Measurements from ENCODE around the gene EFS.
"Not testable (repeated sequence)": the region's sequence is repeated elsewhere in the genome, so short reads cannot be mapped to it uniquely, and the experiment has no call there.

The EFS gene

DNA sequence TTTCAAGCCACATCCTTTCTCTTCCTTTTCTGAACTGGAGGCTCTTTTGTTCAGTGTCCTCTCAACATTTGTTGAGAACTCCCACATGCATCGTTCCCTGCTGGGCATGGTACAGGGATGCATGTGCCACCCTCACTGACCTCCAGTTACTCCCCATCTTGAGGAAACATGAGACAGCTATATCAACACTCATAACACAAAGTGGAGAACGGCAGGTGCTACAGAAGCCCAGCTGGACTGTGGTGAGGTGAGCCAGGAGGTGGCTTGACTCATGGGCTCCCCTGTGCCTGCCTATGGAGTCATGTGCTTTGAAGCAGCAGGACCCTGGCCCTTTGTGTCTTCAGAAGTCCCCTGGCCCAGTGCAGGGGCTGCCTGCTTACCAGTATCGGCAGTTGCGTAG is 33.4 kb upstream of the EFS start:
- DNase-seq: peak; percentile 100

DNA sequence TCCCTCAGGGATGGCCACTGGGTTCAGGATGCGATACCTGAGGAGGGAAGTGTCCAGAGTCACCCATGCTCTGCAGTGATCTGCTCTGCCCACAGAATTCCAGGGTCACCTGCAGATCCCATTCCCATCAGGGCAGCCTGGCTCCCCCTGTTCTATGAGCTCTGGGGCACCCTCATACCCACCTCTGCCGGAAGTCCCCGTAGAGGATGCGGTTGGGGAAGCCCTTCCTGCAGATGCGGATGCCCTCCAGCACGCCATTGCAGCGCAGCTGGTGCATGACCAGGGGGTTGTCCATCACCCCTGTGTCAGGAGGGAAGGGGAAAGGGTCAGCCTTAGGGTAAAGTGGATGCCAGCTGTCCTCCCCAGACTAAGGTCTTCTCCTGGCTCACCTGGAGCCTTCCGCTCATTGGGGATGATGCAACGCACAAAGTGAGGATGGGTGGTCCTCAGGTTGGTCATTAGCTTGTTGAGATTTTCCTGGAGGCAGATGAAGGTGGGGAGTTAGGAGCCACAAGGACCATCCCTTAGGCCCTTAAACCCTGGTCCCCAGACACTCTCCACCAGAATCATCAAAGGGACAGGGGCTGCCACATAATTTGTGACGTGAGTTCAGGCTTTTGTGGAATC is 31.9 kb upstream of the EFS start:
- DNase-seq: no peak

DNA sequence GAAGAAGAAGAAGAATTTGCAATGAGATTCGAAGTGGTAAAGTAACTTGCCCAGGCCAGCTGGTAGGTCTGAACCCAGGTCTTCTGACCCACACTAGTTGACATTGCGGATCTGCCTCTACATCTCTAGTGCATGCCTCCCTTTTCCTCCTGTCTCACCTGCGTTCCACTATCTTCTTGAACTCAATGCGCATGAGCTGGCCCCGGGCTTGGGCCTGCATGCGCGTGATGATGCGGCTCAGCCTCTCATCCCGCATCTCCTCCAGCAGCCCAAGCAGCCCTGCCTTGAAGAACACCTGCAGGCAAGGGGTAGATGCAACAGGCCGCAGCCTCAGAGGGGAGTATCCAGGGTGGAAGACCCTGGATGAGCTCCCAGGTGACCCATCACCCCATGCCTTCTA is 31.2 kb upstream of the EFS start:
- DNase-seq: no peak

DNA sequence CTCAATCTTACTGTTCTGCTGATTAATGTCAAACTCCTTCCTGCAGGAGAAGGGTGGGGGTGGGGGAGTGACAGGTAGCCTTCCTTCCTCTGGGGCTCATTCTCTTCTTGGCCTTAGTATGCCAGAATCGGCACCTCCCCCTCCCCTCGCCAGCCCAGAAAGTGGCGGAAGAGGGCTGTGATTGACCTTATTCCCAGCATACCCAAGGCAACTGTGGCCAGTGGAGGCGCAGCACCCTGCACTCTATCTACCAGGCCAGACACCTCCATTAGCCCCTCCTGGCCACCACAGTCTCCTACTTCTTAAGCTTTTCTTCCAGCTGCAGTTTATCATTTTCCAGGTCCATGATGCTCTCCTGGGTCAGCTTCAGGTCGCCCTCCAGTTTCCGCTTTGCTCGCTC is 27.6 kb upstream of the EFS start:
- no peak for DNase-seq

DNA sequence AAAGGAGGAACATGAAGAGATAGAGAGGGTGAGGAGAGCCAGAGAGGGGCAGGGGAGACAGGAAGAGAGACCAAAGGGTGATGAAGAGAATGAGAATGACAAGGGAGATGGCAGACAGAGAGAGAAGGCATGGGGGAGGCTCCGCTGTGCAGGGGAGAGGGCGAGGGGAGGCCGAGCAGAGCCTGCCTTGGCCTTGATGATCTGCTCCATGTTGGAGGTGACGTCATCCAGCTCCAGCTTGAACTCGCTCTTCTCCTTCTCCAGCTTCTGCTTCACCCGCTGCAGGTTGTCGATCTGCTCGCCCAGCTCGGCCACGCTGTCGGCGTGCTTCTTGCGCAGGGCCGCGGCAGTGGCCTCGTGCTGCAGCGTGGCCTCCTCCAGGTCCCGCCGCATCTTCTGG is 24.9 kb upstream of the EFS start:
- not testable (repeated sequence) for DNase-seq

DNA sequence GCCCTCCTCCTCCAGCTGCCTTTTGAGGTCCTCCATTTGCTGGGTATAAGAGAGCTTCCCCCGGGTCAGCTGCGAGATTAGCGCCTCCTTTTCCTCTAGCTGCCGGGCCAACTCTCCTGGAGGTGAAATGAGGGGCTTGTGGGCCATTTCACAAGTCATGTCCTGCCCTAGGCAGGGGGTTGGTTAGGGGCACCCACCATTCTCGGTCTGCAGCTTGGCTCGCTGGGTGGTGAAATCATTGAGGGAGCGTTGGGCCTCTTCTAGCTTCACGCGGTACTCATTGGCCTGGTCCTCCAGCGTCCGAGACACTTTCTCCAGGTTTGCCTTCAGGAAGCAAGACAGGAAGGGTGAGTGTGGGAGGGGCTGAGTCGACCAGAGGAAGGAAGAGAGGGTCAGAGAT is 24.4 kb upstream of the EFS start:
- DNase-seq: no peak

DNA sequence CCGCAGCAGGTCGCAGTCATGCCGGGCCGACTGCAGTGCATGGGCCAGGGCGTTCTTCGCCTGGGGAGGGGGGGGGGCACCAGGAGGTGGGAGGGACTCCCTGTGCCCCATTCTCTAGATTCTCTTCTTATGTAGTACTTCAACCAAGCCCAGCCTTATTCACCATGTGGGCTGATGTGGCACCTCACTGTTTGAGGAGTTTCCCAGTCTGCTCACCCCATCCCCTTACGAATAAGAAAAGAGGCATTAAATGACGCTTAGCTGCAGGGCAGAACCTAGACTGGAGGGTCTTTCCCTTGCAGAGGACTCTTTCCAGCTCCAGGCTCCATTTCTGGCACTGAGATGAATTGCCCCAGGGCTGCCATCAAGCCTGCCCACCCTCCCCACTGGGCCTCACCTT is 24.0 kb upstream of the EFS start:
- DNase-seq: no peak

DNA sequence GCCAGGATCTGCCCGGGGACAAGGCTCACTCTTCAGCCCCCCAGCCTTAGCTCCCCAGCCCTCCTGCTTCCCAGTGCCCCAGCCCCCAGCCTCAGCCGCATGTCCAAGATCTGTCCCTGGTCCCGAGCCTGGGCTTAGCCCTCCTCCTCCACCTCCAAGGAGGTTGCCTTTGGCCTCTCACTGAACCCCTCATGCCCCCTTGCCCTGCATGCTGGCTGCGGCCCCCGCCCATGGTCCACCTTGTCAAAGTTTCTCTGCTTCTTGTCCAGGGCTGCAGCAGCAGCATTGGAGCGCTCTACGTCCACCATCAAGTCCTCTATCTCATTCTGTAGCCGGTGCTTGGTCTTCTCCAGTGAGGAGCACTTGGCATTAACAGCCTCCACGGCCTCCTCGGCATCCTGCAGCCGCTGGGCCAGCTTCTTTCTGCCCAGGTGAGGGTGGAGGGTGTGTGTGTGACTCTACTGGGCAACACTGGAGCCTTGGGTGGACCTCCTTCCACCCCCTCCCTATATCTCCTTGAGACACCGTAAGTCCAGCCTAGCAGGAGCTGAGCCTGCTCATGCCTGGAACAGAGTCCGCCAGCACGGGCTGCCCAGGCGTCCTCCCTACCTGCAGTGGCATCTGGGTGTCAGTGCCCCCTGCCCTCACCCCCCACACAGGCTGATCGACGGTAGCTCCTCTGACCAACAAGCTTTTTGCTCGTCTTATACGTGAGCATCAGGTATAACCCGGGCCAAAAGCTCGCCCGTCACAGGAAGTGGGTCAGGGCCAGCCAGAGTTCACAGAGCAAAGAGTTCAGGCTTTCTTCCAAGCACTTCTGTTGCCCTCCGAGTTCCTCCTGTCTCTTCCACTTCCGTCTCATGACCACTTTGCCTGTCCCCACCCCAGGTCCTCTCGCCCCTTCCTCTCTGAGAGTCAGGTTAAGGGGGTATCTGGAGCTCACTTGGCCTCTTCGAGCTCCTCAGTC is 23.2 kb upstream of the EFS start:
- no peak for DNase-seq

DNA sequence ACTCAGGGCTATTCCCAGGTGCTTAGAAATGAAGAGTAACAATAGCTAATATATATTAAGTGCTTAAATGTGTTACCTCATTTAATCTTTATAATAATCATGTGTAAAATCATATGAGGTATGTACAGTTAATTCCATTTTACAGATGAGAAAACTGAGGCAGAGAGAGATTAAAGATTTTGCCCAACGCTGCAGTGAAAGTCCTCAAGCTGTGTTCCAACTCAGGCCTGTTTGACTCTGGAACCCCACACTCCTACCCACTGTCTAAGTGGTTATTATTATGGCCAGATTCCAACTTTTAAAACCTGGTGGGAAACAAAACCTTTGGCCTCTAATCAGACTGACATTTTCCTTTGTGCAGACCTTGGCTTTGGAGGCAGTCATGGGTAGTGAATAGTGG is 22.0 kb upstream of the EFS start:
- DNase-seq: no peak

DNA sequence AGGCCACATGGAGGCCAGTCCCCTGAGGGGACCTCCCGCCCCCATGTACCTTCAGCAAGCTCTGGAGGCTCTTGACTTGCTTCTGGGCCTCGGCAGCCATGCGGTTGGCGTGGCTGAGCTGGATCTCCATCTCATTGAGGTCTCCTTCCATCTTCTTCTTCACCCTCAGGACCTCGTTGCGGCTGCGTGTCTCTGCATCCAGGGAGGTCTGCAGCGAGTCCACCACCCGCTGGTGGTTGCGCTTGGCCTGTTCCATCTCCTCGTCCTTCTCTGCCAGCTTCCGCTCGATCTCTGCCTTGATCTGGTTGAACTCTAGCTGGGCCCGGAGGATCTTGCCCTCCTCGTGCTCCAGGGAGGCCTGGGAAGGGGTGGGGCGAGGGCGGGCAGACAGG is 21.3 kb upstream of the EFS start:
- DNase-seq: not testable (repeated sequence)

DNA sequence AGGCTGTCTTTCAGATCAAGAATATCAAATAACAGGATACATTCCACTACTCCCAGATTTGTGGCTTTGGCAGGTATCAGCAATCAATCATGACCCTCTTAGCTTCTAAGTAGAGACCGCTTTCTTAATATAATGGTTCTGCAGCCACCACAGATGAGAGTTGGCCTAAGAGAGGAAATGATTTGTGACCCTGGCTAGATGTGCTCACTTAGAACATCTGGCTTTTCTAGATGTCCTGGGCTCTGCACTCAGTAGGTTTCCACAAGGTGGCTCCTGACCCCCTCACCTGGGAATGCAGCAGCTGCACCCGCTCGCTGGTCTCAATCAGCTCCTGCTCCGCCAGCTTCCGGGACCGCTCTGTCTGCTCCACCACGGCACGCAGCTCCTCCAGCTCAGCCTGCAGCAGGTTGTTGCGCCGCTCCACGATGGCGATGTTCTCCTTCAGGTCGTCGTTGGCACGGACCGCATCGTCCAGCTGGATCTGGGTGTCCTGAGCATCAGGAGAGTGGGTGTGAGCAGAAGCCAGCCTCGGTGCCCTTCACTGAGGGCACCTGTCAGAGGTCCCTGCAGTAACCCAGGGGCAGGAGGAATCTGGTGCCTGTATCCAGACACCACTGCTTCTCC is 20.8 kb upstream of the EFS start:
- DNase-seq: no peak

DNA sequence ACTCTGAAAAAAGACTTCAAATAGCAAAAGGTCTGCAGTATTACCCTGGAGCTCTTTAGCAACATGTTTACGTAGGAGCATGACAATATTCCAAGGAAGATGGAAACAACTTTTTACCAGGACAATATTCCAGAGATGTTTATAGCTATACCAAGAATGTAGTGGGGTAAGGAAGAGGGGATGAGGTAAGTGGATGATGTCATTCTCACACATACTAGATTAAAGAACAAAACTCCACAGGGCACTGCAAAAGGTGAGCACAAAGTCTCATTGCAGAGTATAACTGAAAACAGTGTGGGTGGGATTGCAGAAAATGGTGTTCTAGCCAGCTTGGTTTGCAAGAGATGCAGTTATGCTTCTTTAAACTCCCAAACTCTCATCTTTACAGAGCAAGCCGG is 20.3 kb upstream of the EFS start:
- no peak for DNase-seq

DNA sequence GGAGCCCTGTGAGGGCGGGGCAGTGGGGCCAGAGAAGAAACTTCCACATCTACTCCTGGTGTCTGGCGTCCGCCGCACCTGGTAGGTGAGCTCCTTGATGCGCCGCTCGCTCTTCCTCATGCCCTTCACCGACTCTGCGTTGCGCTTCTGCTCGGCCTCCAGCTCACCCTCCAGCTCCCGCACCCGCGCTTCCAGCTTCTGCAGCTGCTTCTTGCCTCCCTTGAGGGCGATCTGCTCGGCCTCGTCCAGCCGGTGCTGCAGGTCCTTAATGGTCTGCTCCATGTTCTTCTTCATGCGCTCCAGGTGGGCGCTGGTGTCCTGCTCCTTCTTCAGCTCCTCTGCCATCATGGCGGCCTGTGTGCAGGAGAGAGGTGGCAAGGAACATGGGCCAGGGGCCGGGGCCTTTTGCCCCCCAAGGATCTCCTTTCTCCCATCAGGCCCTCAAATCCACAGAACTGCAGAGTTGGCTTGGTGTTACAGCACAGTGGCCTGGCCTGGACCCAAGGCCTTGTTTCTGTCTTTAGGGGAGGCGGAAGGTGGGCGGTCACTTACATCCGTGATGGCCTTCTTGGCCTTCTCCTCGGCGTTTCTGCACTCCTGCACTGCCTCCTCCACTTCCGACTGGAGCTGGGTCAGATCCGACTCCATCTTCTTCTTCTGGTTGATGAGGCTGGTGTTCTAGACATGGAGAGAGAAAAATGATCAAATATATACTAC is 19.6 kb upstream of the EFS start:
- DNase-seq: no peak

DNA sequence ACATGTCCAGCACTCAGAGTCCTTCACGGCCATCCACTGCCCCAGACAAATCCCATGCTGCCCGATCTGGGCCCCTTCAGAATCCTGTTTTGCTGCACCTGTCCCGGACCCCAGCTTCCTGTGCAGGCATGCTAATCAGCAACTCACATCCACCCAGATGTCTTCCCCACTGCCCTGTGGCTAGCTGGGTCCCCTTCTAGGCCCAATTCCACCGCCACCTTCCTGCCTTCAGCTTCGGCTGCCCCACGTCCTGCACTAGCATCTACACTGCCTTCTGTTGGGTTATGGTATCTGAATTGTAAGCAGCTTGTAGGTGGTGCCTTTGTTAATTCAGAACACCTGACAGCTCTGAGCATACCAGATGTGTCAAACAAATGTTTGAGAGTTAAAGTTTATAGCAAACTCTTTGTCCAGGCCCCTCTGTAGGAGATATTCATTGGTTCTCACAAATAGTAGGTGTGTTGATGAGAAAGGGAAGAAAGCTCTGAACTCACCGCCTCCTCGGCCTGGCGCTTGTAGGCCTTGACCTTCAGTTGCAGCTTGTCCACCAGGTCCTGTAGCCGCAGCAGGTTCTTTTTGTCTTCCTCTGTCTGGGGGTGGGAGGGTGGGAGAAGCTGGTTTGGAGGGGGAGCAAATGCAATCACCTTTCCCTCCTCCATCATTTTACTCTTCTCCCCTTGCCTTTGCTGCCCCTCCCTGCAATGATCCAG is 17.9 kb upstream of the EFS start:
- DNase-seq: no peak

DNA sequence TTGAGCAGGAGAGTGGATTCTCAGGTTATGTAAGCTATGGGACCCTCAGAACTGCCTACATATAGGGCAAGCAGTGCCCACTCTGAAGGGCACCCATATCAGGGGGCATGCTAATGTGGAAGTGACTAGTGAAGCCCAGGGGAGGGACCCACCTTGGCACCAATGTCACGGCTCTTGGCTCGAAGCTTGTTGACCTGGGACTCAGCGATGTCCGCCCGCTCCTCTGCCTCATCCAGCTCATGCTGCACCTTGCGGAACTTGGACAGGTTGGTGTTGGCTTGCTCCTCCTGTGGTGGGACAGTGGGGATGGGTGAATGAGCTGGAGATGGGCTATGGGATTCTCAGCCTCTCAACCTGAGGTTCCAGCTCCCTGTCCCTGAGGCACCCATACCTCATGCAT is 17.3 kb upstream of the EFS start:
- DNase-seq: no peak

DNA sequence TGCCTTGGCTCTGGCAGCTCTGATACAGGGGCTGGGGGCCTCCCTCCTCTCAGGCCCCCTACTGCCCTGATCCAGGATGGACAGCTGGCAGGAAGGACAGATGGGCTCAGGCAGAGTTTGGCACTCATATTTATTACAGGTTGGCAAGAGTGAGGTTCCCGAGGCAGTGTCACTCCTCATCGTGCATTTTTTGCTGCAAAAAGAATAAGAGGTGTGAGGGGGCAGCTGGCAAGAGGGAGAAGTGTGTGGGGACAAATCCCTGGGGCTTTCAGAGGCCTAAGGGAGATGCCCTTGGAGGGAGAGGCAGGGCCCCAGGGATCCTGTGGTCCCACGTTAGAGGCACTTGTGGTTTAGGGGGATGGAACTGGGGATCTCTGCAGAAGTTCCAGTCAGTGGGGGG is 16.9 kb upstream of the EFS start:
- DNase-seq: no peak

DNA sequence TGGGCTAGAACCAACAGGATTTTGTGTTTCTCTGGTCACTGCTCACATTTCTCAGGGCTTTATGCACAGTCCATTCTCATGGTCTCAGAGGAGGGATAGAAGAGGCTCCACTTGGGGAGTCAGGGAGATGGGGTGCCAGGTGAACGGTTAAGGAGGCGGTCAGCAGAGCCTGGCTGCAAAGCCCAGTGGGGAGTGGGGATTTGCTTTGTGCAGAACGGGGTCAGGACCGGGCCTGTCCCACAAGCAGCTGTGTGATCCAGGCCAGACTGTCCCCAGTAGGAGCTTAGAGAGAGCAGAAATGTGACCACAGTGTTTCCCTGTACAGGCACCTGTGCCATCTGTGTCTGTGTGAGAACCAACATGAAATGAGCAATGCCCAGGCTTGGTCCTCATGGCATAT is 16.0 kb upstream of the EFS start:
- no peak for DNase-seq

DNA sequence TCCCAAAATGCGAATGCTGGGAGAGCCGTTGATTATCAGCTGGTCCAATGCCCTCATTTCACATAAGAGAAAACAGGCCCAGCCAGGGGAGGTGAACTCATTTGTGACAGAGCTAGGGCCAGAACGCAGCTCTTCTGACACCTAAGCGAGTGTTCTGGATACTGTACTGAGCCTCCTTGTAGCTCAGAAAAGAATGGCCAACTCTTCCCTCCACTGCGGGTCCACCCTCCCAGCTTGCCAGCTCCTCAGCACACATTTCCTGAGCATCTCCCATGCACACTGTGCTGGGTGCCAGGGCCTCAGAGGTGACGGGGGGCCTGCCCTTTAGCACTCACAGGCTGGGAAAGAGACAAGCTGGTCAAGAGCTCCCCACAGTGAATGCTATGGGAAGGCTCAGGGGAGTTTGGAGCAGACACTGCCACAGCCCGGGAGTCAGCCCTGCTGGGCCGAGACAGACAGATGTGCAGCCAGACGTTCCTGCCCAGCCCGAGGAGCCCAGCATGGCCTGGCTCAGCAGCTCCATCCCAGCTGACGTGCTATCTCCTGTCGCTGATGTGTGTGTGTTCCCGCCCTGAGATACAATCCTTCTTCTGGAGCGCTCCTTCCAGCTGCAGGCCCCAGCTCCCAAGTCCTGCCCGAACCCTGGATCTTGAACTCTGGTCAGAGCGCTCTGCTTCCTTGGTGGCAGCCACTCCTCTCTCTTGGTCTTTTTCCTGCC is 15.4 kb upstream of the EFS start:
- DNase-seq: no peak

DNA sequence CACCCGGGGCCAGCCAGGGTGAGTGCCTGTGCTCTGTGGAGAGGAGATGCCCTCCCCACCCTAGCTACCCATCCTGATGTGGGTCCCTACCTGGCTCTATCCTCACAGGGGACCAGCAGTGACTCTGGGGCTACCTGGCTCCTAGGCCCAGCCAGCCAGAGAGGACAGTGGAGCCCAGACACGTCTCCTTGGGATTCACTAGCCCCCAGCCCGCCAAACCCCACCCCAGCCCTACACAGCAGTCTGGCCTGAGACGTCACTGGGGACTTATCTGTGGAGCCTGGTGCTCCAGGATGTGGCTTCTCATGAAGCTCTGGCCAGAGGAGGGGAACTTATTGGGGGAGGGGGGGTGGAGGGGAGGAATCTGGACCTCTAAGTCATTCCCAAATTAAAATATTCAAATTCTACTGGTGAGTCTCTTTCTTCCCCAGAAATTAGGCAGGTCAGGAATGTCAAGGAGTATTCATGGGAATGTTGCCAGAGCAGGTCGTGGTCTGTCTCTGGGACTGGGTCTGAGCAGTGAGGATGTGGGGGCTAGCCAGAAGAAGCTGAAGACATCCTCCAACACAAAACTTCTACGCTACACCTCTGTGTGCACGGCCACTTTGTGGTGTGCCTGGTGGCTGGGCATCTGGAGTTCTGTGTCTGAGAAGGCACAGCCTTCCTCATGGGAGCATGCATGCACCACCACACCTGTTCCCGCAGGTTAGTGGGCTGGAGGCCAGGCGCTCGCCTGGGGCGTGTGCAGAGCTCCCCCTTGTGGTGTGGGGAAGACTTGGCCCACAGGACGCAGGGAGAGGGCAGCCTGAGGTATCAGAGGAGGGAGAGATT is 14.6 kb upstream of the EFS start:
- DNase-seq: peak; percentile 100

DNA sequence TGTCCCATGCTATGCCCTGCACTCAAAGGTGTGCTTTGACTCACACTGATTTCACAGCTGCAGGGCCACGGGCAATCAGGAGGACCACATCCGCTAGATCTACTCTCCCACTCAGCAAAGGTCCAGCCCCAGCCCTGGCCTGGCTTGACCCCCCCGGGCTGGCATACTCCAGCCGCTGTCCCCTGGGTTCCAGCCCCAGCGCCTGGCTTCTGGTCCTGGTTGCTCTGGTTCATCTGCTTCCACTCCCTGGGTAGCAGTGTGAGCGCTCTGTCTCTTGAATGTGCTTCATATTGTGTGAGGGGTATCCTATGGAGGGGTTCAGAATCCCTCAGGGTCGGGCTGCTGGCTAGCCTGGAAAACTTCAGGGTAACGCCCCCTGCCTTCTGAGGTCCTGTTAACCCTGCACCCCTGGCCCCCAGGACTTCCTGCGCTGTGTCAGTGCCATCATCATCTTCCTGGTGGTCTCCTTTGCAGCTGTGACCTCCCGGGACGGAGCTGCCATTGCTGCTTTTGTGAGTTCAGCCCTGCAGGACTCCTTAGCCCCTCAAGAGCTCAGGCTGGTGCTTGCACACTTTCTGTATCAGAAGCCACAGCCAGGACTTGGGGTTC is 13.7 kb upstream of the EFS start:
- DNase-seq: no peak
